HG03196 (cell line): ENCODE data around the gene GMDS.

Experiments used
- ATAC-seq: cut with Tn5 transposase; IDR thresholded peaks from one replicate; pipeline ENCODE4 v1.9.1; 2021; ENCODE audit not compliant: unreplicated experiment

Gene GMDS

GRCh38 chr6:1957746-1958145, 287.7 kb downstream of the GMDS start:
- ATAC-seq = no peak

GRCh38 chr6:1952740-1953360, 292.6 kb downstream of the GMDS start:
- no peak for ATAC-seq

GRCh38 chr6:1950631-1951030, 294.8 kb downstream of the GMDS start:
- ATAC-seq = no peak

- no peak for ATAC-seq
These were observed 295.9 kb downstream of the GMDS start for GRCh38 chr6:1949538-1949937.

- no peak for ATAC-seq
These were observed 297.5 kb downstream of the GMDS start for GRCh38 chr6:1947922-1948321.

- no peak for ATAC-seq
These were observed 298.8 kb downstream of the GMDS start for GRCh38 chr6:1946583-1946982.

- ATAC-seq = no peak
These were observed 300.1 kb downstream of the GMDS start for GRCh38 chr6:1945235-1945832.

- ATAC-seq = no peak
These were observed 302.6 kb downstream of the GMDS start for GRCh38 chr6:1942834-1943233.

GRCh38 chr6:1941534-1941933, 303.9 kb downstream of the GMDS start:
- no peak for ATAC-seq

- ATAC-seq = no peak
These were observed 305.0 kb downstream of the GMDS start for GRCh38 chr6:1940381-1940780.

- ATAC-seq = no peak
These were observed 312.1 kb downstream of the GMDS start for GRCh38 chr6:1933292-1933691.

- ATAC-seq = no peak
These were observed 313.6 kb downstream of the GMDS start for GRCh38 chr6:1931817-1932216.

GRCh38 chr6:1930356-1930755, 315.0 kb downstream of the GMDS start:
- no peak for ATAC-seq

GRCh38 chr6:1929931-1930330, 315.5 kb downstream of the GMDS start:
- ATAC-seq = no peak

- ATAC-seq = no peak
These were observed 319.5 kb downstream of the GMDS start for GRCh38 chr6:1925743-1926430.

- ATAC-seq = no peak
These were observed 322.0 kb downstream of the GMDS start for GRCh38 chr6:1923449-1923848.

GRCh38 chr6:1917626-1918371, 327.6 kb downstream of the GMDS start:
- ATAC-seq = no peak

GRCh38 chr6:1916334-1917070, 328.9 kb downstream of the GMDS start:
- no peak for ATAC-seq

GRCh38 chr6:1915226-1915625, 330.2 kb downstream of the GMDS start:
- no peak for ATAC-seq

GRCh38 chr6:1913577-1913976, 331.8 kb downstream of the GMDS start:
- no peak for ATAC-seq

GRCh38 chr6:1912731-1913130, 332.7 kb downstream of the GMDS start:
- ATAC-seq = no peak
